Neuronal stem cell (in vitro differentiated cells): ENCODE data around the gene PLCXD1.

Experiments
- DNase-seq: peaks from one replicate; pipeline ENCODE4 v3.0.0-alpha.2; 2013; ENCODE audit warnings: low spot score
- H2AFZ ChIP-seq: one replicate; pipeline ENCODE4 v1.6.1; 2013; ENCODE audit warnings: mild to moderate bottlenecking, low read length, inconsistent platforms
- H2AK5ac ChIP-seq: 2 replicates; pipeline ENCODE4 v1.6.1; 2013; ENCODE audit warnings: low read depth, mild to moderate bottlenecking, inconsistent platforms, low read length, moderate library complexity, mixed read lengths
- H2BK120ac ChIP-seq: 2 replicates; pipeline ENCODE4 v1.6.1; 2013; ENCODE audit warnings: low read depth, mild to moderate bottlenecking, inconsistent platforms, low read length, moderate library complexity, mixed read lengths
- H2BK12ac ChIP-seq: one replicate; pipeline ENCODE4 v1.6.1; 2013; ENCODE audit warnings: low read length, inconsistent platforms
- H2BK15ac ChIP-seq: 2 replicates; pipeline ENCODE4 v1.6.1; 2013; ENCODE audit warnings: mild to moderate bottlenecking, low read length, inconsistent platforms, mixed read lengths
- H2BK5ac ChIP-seq: one replicate; pipeline ENCODE4 v1.6.1; 2013; ENCODE audit warnings: inconsistent platforms, mild to moderate bottlenecking, low read length, moderate library complexity
- H3K14ac ChIP-seq: one replicate; pipeline ENCODE4 v1.6.1; 2013; ENCODE audit warnings: low read length, inconsistent platforms
- H3K18ac ChIP-seq: 2 replicates; pipeline ENCODE4 v1.6.1; 2013; ENCODE audit warnings: low read length, inconsistent platforms
- H3K23ac ChIP-seq: 2 replicates; pipeline ENCODE4 v1.6.1; 2013; ENCODE audit warnings: low read depth, mild to moderate bottlenecking, mixed read lengths, low read length, inconsistent platforms; ENCODE audit not compliant: poor library complexity
- H3K27ac ChIP-seq: replicated peaks from 3 replicates; pipeline ENCODE4 v1.5.1; 2013; ENCODE audit warnings: low read length, inconsistent platforms
- H3K27me3 ChIP-seq, 3 experiments: 2 replicates each; pipeline ENCODE4 v1.6.1; 2013; ENCODE audit warnings: low read length in 3 of 3, mild to moderate bottlenecking in 2 of 3, inconsistent platforms in 1 of 3, low read depth in 1 of 3, mixed read lengths in 1 of 3, moderate library complexity in 1 of 3; ENCODE audit not compliant: control insufficient read depth in 3 of 3, insufficient read depth in 3 of 3
- H3K36me3 ChIP-seq, 2 donors: replicated peaks in 1 of 2; 2 replicates each; pipeline ENCODE4 v1.6.1; 2013; ENCODE audit warnings: low read length in 2 of 2; ENCODE audit not compliant: control insufficient read depth in 2 of 2, insufficient read depth in 2 of 2
- H3K4ac ChIP-seq: 2 replicates; pipeline ENCODE4 v1.6.1; 2013; ENCODE audit warnings: inconsistent platforms, mild to moderate bottlenecking, low read length, moderate library complexity
- H3K4me1 ChIP-seq, 2 donors: 1 replicate in 1 of 2; 2 replicates in 1 of 2; pipeline ENCODE4 v1.6.1; 2013; ENCODE audit warnings: low read length in 2 of 2, low read depth in 1 of 2; ENCODE audit not compliant: control insufficient read depth in 2 of 2, insufficient read depth in 1 of 2
- H3K4me2 ChIP-seq: one replicate; pipeline ENCODE4 v1.6.1; 2013; ENCODE audit warnings: mild to moderate bottlenecking, low read length, inconsistent platforms; ENCODE audit not compliant: insufficient read depth, poor library complexity, severe bottlenecking
- H3K4me3 ChIP-seq, 2 donors: 2 replicates each; pipeline ENCODE4 v1.5.1; 2013; ENCODE audit warnings: low read length in 2 of 2, mild to moderate bottlenecking in 2 of 2, inconsistent platforms in 1 of 2, moderate library complexity in 1 of 2
- H3K79me1 ChIP-seq: one replicate; pipeline ENCODE4 v1.6.1; 2013; ENCODE audit warnings: low read depth, mild to moderate bottlenecking, inconsistent platforms, low read length, moderate library complexity
- H3K9ac ChIP-seq: one replicate; pipeline ENCODE4 v1.6.1; 2013; ENCODE audit warnings: mild to moderate bottlenecking, low read depth, low read length, inconsistent platforms; ENCODE audit not compliant: poor library complexity
- H3K9me3 ChIP-seq, 2 donors: replicated peaks in 1 of 2; 2 replicates each; pipeline versions ENCODE3 to v1.6.1; 2013; ENCODE audit warnings: low read length in 2 of 2, mild to moderate bottlenecking in 2 of 2, inconsistent platforms in 1 of 2, low read depth in 1 of 2, mixed read lengths in 1 of 2, moderate library complexity in 1 of 2; ENCODE audit not compliant: control insufficient read depth in 2 of 2, insufficient read depth in 1 of 2
- H4K8ac ChIP-seq: one replicate; pipeline ENCODE4 v1.6.1; 2013; ENCODE audit warnings: low read depth, mild to moderate bottlenecking, inconsistent platforms, low read length, moderate library complexity
- H4K91ac ChIP-seq: one replicate; pipeline ENCODE4 v1.6.1; 2013; ENCODE audit warnings: low read length, low read depth, mild to moderate bottlenecking, inconsistent platforms; ENCODE audit not compliant: poor library complexity
- WGBS, 2 donors: extraction: QIAGEN DNeasy Blood & Tissue Kit; methylation state at CpG; one replicate each; pipeline ENCODE4 v1.1.7; 2013; ENCODE audit warnings: missing lambda C conversion rate in 2 of 2, mixed read lengths in 1 of 2; ENCODE audit not compliant: insufficient read length in 2 of 2, insufficient replicate concordance in 1 of 2; ENCODE audit errors: extremely low coverage in 2 of 2; 5-methylcytosine and 5-hydroxymethylcytosine counted together

PLCXD1 gene

GRCh38 chrX:340641-341423, 59.7 kb downstream of the PLCXD1 start:
- peak overlapping the region; percentile 30 for H3K9ac ChIP-seq

GRCh38 chrX:341541-342101, 60.4 kb downstream of the PLCXD1 start:
- Histone ChIP-seq H2BK120ac (no peak overlapping the region), H2BK12ac (no peak overlapping the region), H3K36me3 (peaks cover 25 to 49% of the 10 kb centered on the region in 2 donors), H2AK5ac (no peak overlapping the region), H3K27me3 (no peaks in the 10 kb centered on the region), H3K18ac (no peak overlapping the region), H4K91ac (no peak overlapping the region), H3K4ac (no peak overlapping the region), H3K4me2 (no peak overlapping the region), H3K23ac (no peak overlapping the region), H4K8ac (no peak overlapping the region), H3K9me3 (peaks cover 16 to 19% of the 10 kb centered on the region in 2 donors), H2BK15ac (no peak overlapping the region), H2BK5ac (no peak overlapping the region), H3K4me1 (no peaks in the 10 kb centered on the region), H3K4me3 (no peak overlapping the region), H2AFZ (no peak overlapping the region), H3K14ac (no peak overlapping the region), H3K27ac (no peak overlapping the region), H3K9ac (no peak overlapping the region), H3K79me1 (peaks cover 3% of the 10 kb centered on the region)
- no peak for DNase-seq
- WGBS, 2 donors, result no CpG with 5 or more reads among the region's 36 CpGs

More at GRCh38 chrX:340641-341423, 59.7 kb downstream of the PLCXD1 start:
- no peak for DNase-seq
- Histone ChIP-seq H2AFZ (no peak overlapping the region), H3K4ac (no peak overlapping the region), H2BK15ac (no peak overlapping the region), H3K4me1 (no peaks in the 10 kb centered on the region), H3K79me1 (peaks cover 2% of the 10 kb centered on the region), H3K36me3 (peaks cover 29 to 56% of the 10 kb centered on the region in 2 donors), H3K27ac (no peak overlapping the region), H3K23ac (peak overlapping the region; percentile 73), H3K9me3 (peaks cover 15 to 25% of the 10 kb centered on the region in 2 donors), H3K27me3 (no peaks in the 10 kb centered on the region), H3K18ac (peak overlapping the region; percentile 48), H3K4me3 (no peak overlapping the region), H3K14ac (no peak overlapping the region), H4K91ac (no peak overlapping the region), H2AK5ac (no peak overlapping the region), H4K8ac (no peak overlapping the region), H2BK12ac (no peak overlapping the region), H2BK5ac (no peak overlapping the region), H2BK120ac (no peak overlapping the region), H3K4me2 (no peak overlapping the region)
- no CpG with 5 or more reads among the region's 52 CpGs for WGBS, 2 donors

GRCh38 chrX:344371-344901, 63.3 kb downstream of the PLCXD1 start:
- DNase-seq, result no peak

More at GRCh38 chrX:344371-344901, 63.3 kb downstream of the PLCXD1 start:
- H2BK5ac ChIP-seq, result no peak overlapping the region
- no peak overlapping the region for H2AFZ ChIP-seq
- H3K36me3 ChIP-seq, result peaks cover 14 to 50% of the 10 kb centered on the region in 2 donors
- no peak overlapping the region for H2BK15ac ChIP-seq
- H4K91ac ChIP-seq, result no peak overlapping the region
- H3K4me3 ChIP-seq, result no peak overlapping the region
- H3K4me1 ChIP-seq, result peaks cover 0 to 5% of the 10 kb centered on the region in 2 donors
- H3K4ac ChIP-seq, result no peak overlapping the region
- H2AK5ac ChIP-seq, result no peak overlapping the region
- H3K79me1 ChIP-seq, result peaks cover 3% of the 10 kb centered on the region
- H2BK12ac ChIP-seq, result no peak overlapping the region
- H3K18ac ChIP-seq, result no peak overlapping the region
- no peak overlapping the region for H3K27ac ChIP-seq
- no peak overlapping the region for H3K14ac ChIP-seq
- no peaks in the 10 kb centered on the region for H3K27me3 ChIP-seq
- peak overlapping the region; percentile 29 for H4K8ac ChIP-seq
- no peak overlapping the region for H3K23ac ChIP-seq
- H3K9me3 ChIP-seq, result peaks cover 9 to 24% of the 10 kb centered on the region in 2 donors
- no peak overlapping the region for H3K4me2 ChIP-seq
- H2BK120ac ChIP-seq, result no peak overlapping the region
- no peak overlapping the region for H3K9ac ChIP-seq
- WGBS, 2 donors, result no CpG with 5 or more reads among the region's 47 CpGs
